ENCODE results near the gene MON2.

Gene MON2

DNA sequence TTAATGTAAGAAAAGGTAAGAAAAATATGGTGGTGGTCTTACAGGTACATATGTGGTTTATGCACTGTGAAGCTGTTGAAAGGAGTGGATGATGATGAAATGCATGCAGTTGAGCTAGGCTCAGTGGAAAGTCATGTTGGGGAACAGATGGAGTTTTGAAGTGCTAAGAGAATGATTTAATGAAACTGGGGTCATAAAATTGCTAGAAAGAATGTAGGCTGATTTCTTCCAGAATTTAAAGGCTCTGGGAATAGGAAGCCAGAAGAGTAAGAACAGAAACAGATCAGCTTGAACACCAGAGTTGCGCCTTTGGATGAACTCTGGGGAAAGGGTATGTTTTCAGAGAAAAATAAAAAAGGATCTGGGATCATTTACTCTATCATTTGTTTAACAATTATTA, 146.5 kb downstream of the MON2 start:
- no peak for DNase-seq (ENCODE audit: low read depth, low spot score)

DNA sequence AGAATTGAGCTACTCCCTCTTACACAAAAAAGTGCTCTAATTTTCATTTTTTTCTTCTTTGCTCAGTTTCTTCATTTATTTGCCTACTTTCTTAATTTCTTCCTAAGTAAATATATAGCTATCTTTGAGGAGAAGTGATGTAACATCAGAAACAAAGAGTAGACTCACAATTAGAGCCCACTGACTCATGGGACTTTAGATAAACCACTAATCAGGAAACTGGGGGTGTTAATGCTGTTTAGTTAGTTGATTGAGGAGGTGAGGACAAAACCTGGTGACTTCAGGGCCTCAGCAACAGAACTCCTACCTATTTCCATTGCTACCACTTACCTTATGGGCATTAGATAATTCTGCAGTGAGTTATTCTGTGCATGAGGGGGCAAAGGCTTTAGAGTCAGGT, 151.7 kb downstream of the MON2 start:
- DNase-seq (ENCODE audit: low read depth, low spot score) = no peak

GRCh38 chr12:62618930-62619329, 152.3 kb downstream of the MON2 start:
- no peak for DNase-seq (ENCODE audit: low read depth, low spot score)

GRCh38 chr12:62621101-62621638, 154.5 kb downstream of the MON2 start:
- no peak for DNase-seq (ENCODE audit: low read depth, low spot score)

DNA sequence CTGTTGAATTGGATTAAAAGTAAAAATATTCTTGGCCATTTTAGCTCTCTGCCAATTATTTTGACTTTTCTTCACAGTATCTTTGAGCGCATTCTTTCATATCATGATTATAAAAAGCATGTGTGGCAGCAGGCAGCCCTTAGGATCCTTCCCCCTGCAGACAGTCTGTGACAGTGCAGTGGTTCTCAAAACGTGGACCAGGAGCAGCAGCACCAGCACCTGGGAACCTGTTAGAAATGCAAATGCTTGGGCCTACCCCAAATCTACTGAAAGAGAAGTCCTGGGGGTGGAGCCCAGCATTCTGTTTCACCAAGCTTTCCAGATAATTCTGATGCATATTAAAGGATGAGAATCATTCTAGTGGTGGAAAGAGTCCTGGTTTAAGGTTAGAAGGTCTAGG, 155.6 kb downstream of the MON2 start:
- DNase-seq (ENCODE audit: low read depth, low spot score) = no peak

GRCh38 chr12:62625228-62625627, 158.6 kb downstream of the MON2 start:
- no peak for DNase-seq (ENCODE audit: low read depth, low spot score)

- no peak for DNase-seq (ENCODE audit: low read depth, low spot score)
Measured at GRCh38 chr12:62627181-62627580, 160.6 kb downstream of the MON2 start.

GRCh38 chr12:62629413-62629812, 162.8 kb downstream of the MON2 start:
- no peak for DNase-seq (ENCODE audit: low read depth, low spot score)

GRCh38 chr12:62629971-62630739, 163.5 kb downstream of the MON2 start:
- no peak for DNase-seq (ENCODE audit: low read depth, low spot score)

- DNase-seq (ENCODE audit: low read depth, low spot score) = no peak
Measured at GRCh38 chr12:62631471-62632410, 165.1 kb downstream of the MON2 start.

DNA sequence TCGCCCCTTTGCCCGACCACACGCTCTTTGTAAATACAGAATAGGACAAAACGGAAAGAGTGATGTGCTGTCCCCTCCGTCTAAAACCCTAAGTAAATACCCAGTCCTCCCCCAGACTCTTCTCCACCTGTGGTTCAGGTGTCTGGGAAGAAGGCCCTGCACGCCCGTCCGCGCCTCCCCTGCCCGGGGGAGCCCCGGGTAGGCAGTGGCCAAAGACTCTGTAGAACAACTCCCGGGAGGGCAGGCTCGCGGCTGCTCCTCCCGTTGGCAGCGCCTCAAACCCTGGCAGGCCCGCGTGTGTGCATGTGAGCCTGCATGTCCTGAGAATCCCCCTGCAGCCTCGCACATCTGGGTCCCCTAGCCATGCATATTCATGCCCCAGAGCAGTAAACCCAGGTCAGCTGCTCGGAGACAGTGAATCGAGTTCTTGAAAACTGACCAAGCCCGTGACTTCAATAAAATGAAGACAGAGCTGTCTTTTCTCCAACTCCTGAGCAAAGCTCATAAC, 165.8 kb downstream of the MON2 start:
- no peak for DNase-seq (ENCODE audit: low read depth, low spot score)

DNA sequence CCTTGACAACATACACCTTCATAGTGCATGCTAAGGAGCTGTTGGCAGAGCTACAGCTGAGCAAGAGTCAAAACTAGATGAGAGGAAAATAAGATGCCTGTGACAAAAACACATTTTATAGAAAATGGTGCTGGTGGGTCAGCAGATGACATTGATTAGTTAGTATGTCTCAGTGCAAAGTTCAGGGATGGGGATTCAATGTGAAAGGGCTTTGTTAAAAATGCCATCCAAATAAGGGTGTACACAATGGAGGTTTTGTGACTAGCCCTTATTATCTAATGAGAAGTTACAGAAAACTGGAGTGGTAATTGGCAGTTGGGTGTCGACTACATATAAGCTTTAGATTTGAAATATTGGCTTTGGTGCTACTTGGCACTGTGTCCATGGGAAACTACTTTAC, 169.0 kb downstream of the MON2 start:
- DNase-seq (ENCODE audit: low read depth, low spot score) = no peak

GRCh38 chr12:62637679-62638078, 171.1 kb downstream of the MON2 start:
- no peak for DNase-seq (ENCODE audit: low read depth, low spot score)

- DNase-seq (ENCODE audit: low read depth, low spot score) = no peak
Measured at GRCh38 chr12:62640910-62641448, 174.4 kb downstream of the MON2 start.

- no peak for DNase-seq (ENCODE audit: low read depth, low spot score)
Measured at GRCh38 chr12:62642486-62642885, 175.9 kb downstream of the MON2 start.

DNA sequence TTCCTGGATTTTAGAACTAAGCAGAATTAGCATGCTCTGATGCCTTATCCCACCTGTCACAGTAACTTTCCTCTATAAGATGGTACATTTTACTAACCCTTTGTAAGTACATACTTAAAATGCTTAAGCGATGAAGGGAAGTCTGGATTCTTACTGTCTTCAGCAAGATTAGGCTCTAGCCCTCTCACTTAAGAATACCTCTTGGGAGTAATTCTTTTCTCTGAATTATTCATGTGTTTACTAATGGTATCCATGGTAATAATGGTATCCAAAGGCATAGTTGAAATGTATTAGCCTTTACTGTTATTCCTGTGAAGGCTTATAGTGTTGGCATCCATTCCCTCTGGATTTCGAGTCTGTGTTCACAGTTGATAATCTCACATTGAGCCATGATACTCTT, 176.9 kb downstream of the MON2 start:
- DNase-seq (ENCODE audit: low read depth, low spot score) = no peak

DNA sequence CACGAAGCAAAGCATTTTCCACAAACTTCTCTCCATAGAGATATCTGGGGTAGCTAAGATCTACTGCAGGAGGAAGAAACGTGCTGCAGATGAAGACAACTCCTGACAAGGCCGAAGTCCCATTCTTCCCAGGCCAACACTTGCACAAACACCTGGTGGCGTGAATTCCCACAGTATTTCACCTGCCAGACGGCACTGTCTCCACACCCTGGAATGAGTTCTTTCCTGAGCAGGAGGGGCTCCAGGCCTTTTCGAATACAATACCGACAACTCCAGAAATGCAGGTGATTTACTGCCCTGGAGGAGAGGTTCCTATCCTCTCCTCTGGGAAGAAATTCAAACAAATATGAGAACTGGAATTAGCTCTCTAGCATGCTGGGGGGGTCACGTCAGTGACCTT, 179.9 kb downstream of the MON2 start:
- DNase-seq (ENCODE audit: low read depth, low spot score) = no peak

DNA sequence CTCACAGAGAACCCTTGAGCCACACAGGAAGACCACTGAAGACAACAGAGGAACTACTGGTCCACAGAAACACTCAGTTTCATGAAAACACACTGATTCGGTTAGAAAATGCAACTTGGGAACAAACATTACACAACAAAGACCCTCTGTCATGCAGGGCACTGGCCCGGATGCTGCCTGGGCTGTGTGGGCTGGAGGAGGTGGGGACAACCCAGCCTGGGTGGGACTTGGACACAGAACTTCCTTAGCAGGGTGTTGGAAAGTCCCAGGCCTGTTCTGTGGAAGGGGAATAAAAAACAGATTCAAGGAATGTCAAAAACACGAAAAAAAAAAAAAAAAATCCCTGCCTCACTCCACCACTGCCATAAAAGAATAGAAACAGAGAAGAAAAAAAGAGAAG, 181.0 kb downstream of the MON2 start:
- DNase-seq (ENCODE audit: low read depth, low spot score) = no peak

GRCh38 chr12:62649412-62650138, 182.9 kb downstream of the MON2 start:
- no peak for DNase-seq (ENCODE audit: low read depth, low spot score)
